Neuronal stem cell (in vitro differentiated cells): ENCODE measurements around the gene SELENOI.
"Not testable (repeated sequence)": the region's sequence is repeated elsewhere in the genome, so short reads cannot be mapped to it uniquely, and the experiment has no call there.

Source experiments
- DNase-seq: peaks from one replicate; pipeline ENCODE4 v3.0.0-alpha.2; 2013; ENCODE audit warnings: low spot score
- H2AFZ ChIP-seq: one replicate; pipeline ENCODE4 v1.6.1; 2013; ENCODE audit warnings: mild to moderate bottlenecking, low read length, inconsistent platforms
- H2AK5ac ChIP-seq: 2 replicates; pipeline ENCODE4 v1.6.1; 2013; ENCODE audit warnings: low read depth, mild to moderate bottlenecking, inconsistent platforms, low read length, moderate library complexity, mixed read lengths
- H2BK120ac ChIP-seq: 2 replicates; pipeline ENCODE4 v1.6.1; 2013; ENCODE audit warnings: low read depth, mild to moderate bottlenecking, inconsistent platforms, low read length, moderate library complexity, mixed read lengths
- H2BK12ac ChIP-seq: one replicate; pipeline ENCODE4 v1.6.1; 2013; ENCODE audit warnings: low read length, inconsistent platforms
- H2BK15ac ChIP-seq: 2 replicates; pipeline ENCODE4 v1.6.1; 2013; ENCODE audit warnings: mild to moderate bottlenecking, low read length, inconsistent platforms, mixed read lengths
- H2BK5ac ChIP-seq: one replicate; pipeline ENCODE4 v1.6.1; 2013; ENCODE audit warnings: inconsistent platforms, mild to moderate bottlenecking, low read length, moderate library complexity
- H3K14ac ChIP-seq: one replicate; pipeline ENCODE4 v1.6.1; 2013; ENCODE audit warnings: low read length, inconsistent platforms
- H3K18ac ChIP-seq: 2 replicates; pipeline ENCODE4 v1.6.1; 2013; ENCODE audit warnings: low read length, inconsistent platforms
- H3K23ac ChIP-seq: 2 replicates; pipeline ENCODE4 v1.6.1; 2013; ENCODE audit warnings: low read depth, mild to moderate bottlenecking, mixed read lengths, low read length, inconsistent platforms; ENCODE audit not compliant: poor library complexity
- H3K27ac ChIP-seq: replicated peaks from 3 replicates; pipeline ENCODE4 v1.5.1; 2013; ENCODE audit warnings: low read length, inconsistent platforms
- H3K27me3 ChIP-seq, 3 experiments: 2 replicates each; pipeline ENCODE4 v1.6.1; 2013; ENCODE audit warnings: low read length in 3 of 3, mild to moderate bottlenecking in 2 of 3, inconsistent platforms in 1 of 3, low read depth in 1 of 3, mixed read lengths in 1 of 3, moderate library complexity in 1 of 3; ENCODE audit not compliant: control insufficient read depth in 3 of 3, insufficient read depth in 3 of 3
- H3K36me3 ChIP-seq, 2 donors: replicated peaks in 1 of 2; 2 replicates each; pipeline ENCODE4 v1.6.1; 2013; ENCODE audit warnings: low read length in 2 of 2; ENCODE audit not compliant: control insufficient read depth in 2 of 2, insufficient read depth in 2 of 2
- H3K4ac ChIP-seq: 2 replicates; pipeline ENCODE4 v1.6.1; 2013; ENCODE audit warnings: inconsistent platforms, mild to moderate bottlenecking, low read length, moderate library complexity
- H3K4me1 ChIP-seq, 2 donors: 1 replicate in 1 of 2; 2 replicates in 1 of 2; pipeline ENCODE4 v1.6.1; 2013; ENCODE audit warnings: low read length in 2 of 2, low read depth in 1 of 2; ENCODE audit not compliant: control insufficient read depth in 2 of 2, insufficient read depth in 1 of 2
- H3K4me2 ChIP-seq: one replicate; pipeline ENCODE4 v1.6.1; 2013; ENCODE audit warnings: mild to moderate bottlenecking, low read length, inconsistent platforms; ENCODE audit not compliant: insufficient read depth, poor library complexity, severe bottlenecking
- H3K4me3 ChIP-seq, 2 donors: 2 replicates each; pipeline ENCODE4 v1.5.1; 2013; ENCODE audit warnings: low read length in 2 of 2, mild to moderate bottlenecking in 2 of 2, inconsistent platforms in 1 of 2, moderate library complexity in 1 of 2
- H3K79me1 ChIP-seq: one replicate; pipeline ENCODE4 v1.6.1; 2013; ENCODE audit warnings: low read depth, mild to moderate bottlenecking, inconsistent platforms, low read length, moderate library complexity
- H3K9ac ChIP-seq: one replicate; pipeline ENCODE4 v1.6.1; 2013; ENCODE audit warnings: mild to moderate bottlenecking, low read depth, low read length, inconsistent platforms; ENCODE audit not compliant: poor library complexity
- H3K9me3 ChIP-seq, 2 donors: replicated peaks in 1 of 2; 2 replicates each; pipeline versions ENCODE3 to v1.6.1; 2013; ENCODE audit warnings: low read length in 2 of 2, mild to moderate bottlenecking in 2 of 2, inconsistent platforms in 1 of 2, low read depth in 1 of 2, mixed read lengths in 1 of 2, moderate library complexity in 1 of 2; ENCODE audit not compliant: control insufficient read depth in 2 of 2, insufficient read depth in 1 of 2
- H4K8ac ChIP-seq: one replicate; pipeline ENCODE4 v1.6.1; 2013; ENCODE audit warnings: low read depth, mild to moderate bottlenecking, inconsistent platforms, low read length, moderate library complexity
- H4K91ac ChIP-seq: one replicate; pipeline ENCODE4 v1.6.1; 2013; ENCODE audit warnings: low read length, low read depth, mild to moderate bottlenecking, inconsistent platforms; ENCODE audit not compliant: poor library complexity
- WGBS, 2 donors: extraction: QIAGEN DNeasy Blood & Tissue Kit; methylation state at CpG; one replicate each; pipeline ENCODE4 v1.1.7; 2013; ENCODE audit warnings: missing lambda C conversion rate in 2 of 2, mixed read lengths in 1 of 2; ENCODE audit not compliant: insufficient read length in 2 of 2, insufficient replicate concordance in 1 of 2; ENCODE audit errors: extremely low coverage in 2 of 2; 5-methylcytosine and 5-hydroxymethylcytosine counted together

The SELENOI gene

GRCh38 chr2:26305094-26305493, 40.8 kb upstream of the SELENOI start:
- not testable (repeated sequence) for H2AFZ ChIP-seq, H3K18ac ChIP-seq, H3K79me1 ChIP-seq, H4K91ac ChIP-seq, H2BK12ac ChIP-seq, DNase-seq, H2BK120ac ChIP-seq, H3K4me3 ChIP-seq, H3K4me2 ChIP-seq, H3K27ac ChIP-seq, H4K8ac ChIP-seq, H2AK5ac ChIP-seq, H3K23ac ChIP-seq, H2BK15ac ChIP-seq, H3K27me3 ChIP-seq, H3K36me3 ChIP-seq, H2BK5ac ChIP-seq, H3K9me3 ChIP-seq, H3K4ac ChIP-seq, H3K9ac ChIP-seq, H3K14ac ChIP-seq
- WGBS, 2 donors = no CpG with 5 or more reads among the region's 7 CpGs
- peaks cover 9 to 12% of the 10 kb centered on the region in 2 donors for H3K4me1 ChIP-seq

- H3K4me3 ChIP-seq = no peak overlapping the region
- H3K79me1 ChIP-seq = no peaks in the 10 kb centered on the region
- no peak overlapping the region for H2BK15ac ChIP-seq
Observed at GRCh38 chr2:26305540-26305939, 40.4 kb upstream of the SELENOI start.

GRCh38 chr2:26309921-26310320, 36.0 kb upstream of the SELENOI start:
- Histone ChIP-seq H2BK120ac (no peak overlapping the region), H3K4me2 (no peak overlapping the region), H3K9ac (no peak overlapping the region), H3K14ac (no peak overlapping the region), H3K27ac (no peak overlapping the region), H3K18ac (peak overlapping the region; percentile 4), H2AFZ (no peak overlapping the region), H3K4me3 (no peak overlapping the region), H3K79me1 (no peaks in the 10 kb centered on the region), H3K4ac (no peak overlapping the region), H2BK15ac (peak overlapping the region; percentile 86), H3K36me3 (no peaks in the 10 kb centered on the region), H2BK5ac (no peak overlapping the region), H2AK5ac (no peak overlapping the region), H3K23ac (no peak overlapping the region), H3K4me1 (peaks cover 1 to 3% of the 10 kb centered on the region in 2 donors), H2BK12ac (no peak overlapping the region), H3K9me3 (no peaks in the 10 kb centered on the region), H3K27me3 (no peaks in the 10 kb centered on the region), H4K91ac (no peak overlapping the region), H4K8ac (no peak overlapping the region)
- WGBS, 2 donors = no CpG with 5 or more reads among the region's 10 CpGs
- no peak for DNase-seq

More at GRCh38 chr2:26305540-26305939, 40.4 kb upstream of the SELENOI start:
- H3K23ac ChIP-seq = no peak overlapping the region
- no peak overlapping the region for H4K91ac ChIP-seq
- H3K4me1 ChIP-seq = peaks cover 8 to 12% of the 10 kb centered on the region in 2 donors
- H2AK5ac ChIP-seq = no peak overlapping the region
- DNase-seq = no peak
- no peak overlapping the region for H3K4me2 ChIP-seq
- H4K8ac ChIP-seq = no peak overlapping the region
- H2BK12ac ChIP-seq = no peak overlapping the region
- no peak overlapping the region for H3K9ac ChIP-seq
- no peak overlapping the region for H3K27ac ChIP-seq
- H3K14ac ChIP-seq = no peak overlapping the region
- no peak overlapping the region for H3K18ac ChIP-seq
- H2BK5ac ChIP-seq = no peak overlapping the region
- no peaks in the 10 kb centered on the region for H3K9me3 ChIP-seq
- peak overlapping the region; percentile 54 for H2AFZ ChIP-seq
- no peak overlapping the region for H3K4ac ChIP-seq
- whole genome bisulfite sequencing, 2 donors = no CpG with 5 or more reads among the region's 6 CpGs
- H2BK120ac ChIP-seq = no peak overlapping the region
- no peaks in the 10 kb centered on the region for H3K36me3 ChIP-seq
- H3K27me3 ChIP-seq = no peaks in the 10 kb centered on the region

- H3K9ac ChIP-seq = no peak overlapping the region
- no peaks in the 10 kb centered on the region for H3K36me3 ChIP-seq
- no peaks in the 10 kb centered on the region for H3K79me1 ChIP-seq
- no peak overlapping the region for H3K27ac ChIP-seq
- no CpG with 5 or more reads among the region's 9 CpGs for WGBS, 2 donors
- DNase-seq = no peak
- H4K91ac ChIP-seq = no peak overlapping the region
- no peak overlapping the region for H3K18ac ChIP-seq
- no peaks in the 10 kb centered on the region for H3K4me1 ChIP-seq
- no peak overlapping the region for H3K4me3 ChIP-seq
- H3K4ac ChIP-seq = no peak overlapping the region
- no peak overlapping the region for H2BK15ac ChIP-seq
- no peak overlapping the region for H4K8ac ChIP-seq
- H3K23ac ChIP-seq = no peak overlapping the region
- no peak overlapping the region for H2BK5ac ChIP-seq
- H3K4me2 ChIP-seq = no peak overlapping the region
- no peaks in the 10 kb centered on the region for H3K9me3 ChIP-seq
- no peak overlapping the region for H3K14ac ChIP-seq
- no peak overlapping the region for H2BK12ac ChIP-seq
- no peaks in the 10 kb centered on the region for H3K27me3 ChIP-seq
- H2AK5ac ChIP-seq = peak overlapping the region; percentile 85
- H2AFZ ChIP-seq = no peak overlapping the region
- no peak overlapping the region for H2BK120ac ChIP-seq
Observed at GRCh38 chr2:26312471-26312870, 33.5 kb upstream of the SELENOI start.
